Ovary (tissue), 3 donors: ENCODE data around the gene NIPSNAP3A.

ENCODE experiments used
- CTCF ChIP-seq, 3 donors: fragments of 450-650 bp in 2 of 3; fragments of 200-600 bp in 1 of 3; IDR thresholded peaks; one replicate each; pipeline versions ENCODE4 v1.5.1 to v1.8.0; 2016 to 2022; ENCODE audit warnings: antibody characterized with exemption in 3 of 3, mild to moderate bottlenecking in 1 of 3
- EP300 ChIP-seq: sonication (generic); formaldehyde crosslinking; IDR thresholded peaks from one replicate; pipeline ENCODE4 v1.6.1; 2017; ENCODE audit warnings: antibody characterized with exemption
- POLR2A ChIP-seq: fragments of 450-650 bp; IDR thresholded peaks from one replicate; pipeline ENCODE4 v1.6.1; 2017; ENCODE audit warnings: antibody characterized with exemption, mild to moderate bottlenecking, moderate library complexity
- donor health status: DM: no; HTN: no; CAD: no.

- TF ChIP-seq CTCF (IDR thresholded peaks at IDR 0.05) = no peak
- TF ChIP-seq EP300 = no peak
- no peak for TF ChIP-seq POLR2A
These were observed 31.9 kb downstream of the NIPSNAP3A start for GRCh38 chr9:104779334-104779733.
